Endothelial cell of umbilical vein (primary cell): ENCODE measurements around the gene TSPAN10. TPM values are rescaled to one million over a fixed set of nuclear protein-coding genes. Genes with fewer than 3 reads are reported as not detected.

Experiments
- BruUV-seq: library from RNA; stranded (reverse); fragments of 400-500 nt; replicated peaks from 2 replicates; lab custom pipeline; 2021; lab: Mats Ljungman, UMichigan
- CTCF ChIA-PET: fragments of 300-600, 350-600 bp; sonication (Branson Sonifier 250); formaldehyde crosslinking; loops from one replicate; lab custom pipeline; 2021; ENCODE audit warnings: antibody characterized with exemption, inconsistent platforms; lab: Charles Lee
- POLR2A ChIA-PET: fragments of 300-600, 350-600 bp; sonication (Branson Sonifier 250); formaldehyde crosslinking; loops from one replicate; lab custom pipeline; 2021; ENCODE audit warnings: antibody characterized with exemption, inconsistent platforms; lab: Charles Lee
- DNase-seq: peaks from one replicate; pipeline ENCODE4 v3.0.0-alpha.2; 2011; ENCODE audit warnings: low read depth, low spot score
- FAIRE-seq: peaks from 2 replicates; lab custom pipeline; 2011; peaks lifted over from hg19 to GRCh38; lab: Jason Lieb, UNC
- H2AFZ ChIP-seq: 2 replicates; pipeline ENCODE4 v1.6.0; 2012; ENCODE audit warnings: low read depth, low read length, control low read depth, inconsistent platforms
- H3K27ac ChIP-seq: 2 replicates; pipeline ENCODE4 v1.5.1; 2011; ENCODE audit warnings: low read depth, mild to moderate bottlenecking, control low read depth, low read length, moderate library complexity; ENCODE audit not compliant: insufficient read depth
- H3K27me3 ChIP-seq, 2 experiments: 2 replicates each; pipeline versions ENCODE4 v1.6.0 to v1.6.1; 2011; ENCODE audit warnings: low read length in 2 of 2, mixed read lengths in 1 of 2; ENCODE audit not compliant: control insufficient read depth in 2 of 2, insufficient read depth in 2 of 2
- H3K36me3 ChIP-seq, 2 experiments: 2 replicates in 1 of 2; 3 replicates in 1 of 2; pipeline ENCODE4 v1.5.1; 2011; ENCODE audit warnings: low read length in 2 of 2, mild to moderate bottlenecking in 1 of 2, moderate library complexity in 1 of 2; ENCODE audit not compliant: control insufficient read depth in 2 of 2, insufficient read depth in 2 of 2; ENCODE audit errors: extremely low read depth in 1 of 2
- H3K4me1 ChIP-seq: 3 replicates; pipeline ENCODE4 v1.5.1; 2011; ENCODE audit warnings: mild to moderate bottlenecking, low read length; ENCODE audit not compliant: control insufficient read depth, insufficient read depth; ENCODE audit errors: extremely low read depth
- H3K4me2 ChIP-seq: 2 replicates; pipeline ENCODE4 v1.6.1; 2011; ENCODE audit warnings: low read length, control low read depth, mixed read lengths; ENCODE audit not compliant: insufficient read depth
- H3K4me3 ChIP-seq, 3 experiments: fragments of 200-600 bp in 1 of 3; sonication (generic), shearing (Covaris generic) in 1 of 3; replicated peaks in 1 of 3; 2 replicates each; pipeline ENCODE4 v1.5.1; 2011 to 2016; ENCODE audit warnings: control low read depth in 3 of 3, low read length in 3 of 3, mild to moderate bottlenecking in 2 of 3, inconsistent platforms in 1 of 3, low read depth in 1 of 3, moderate library complexity in 1 of 3; ENCODE audit not compliant: insufficient read depth in 1 of 3
- H3K79me2 ChIP-seq: 2 replicates; pipeline ENCODE4 v1.6.0; 2012; ENCODE audit warnings: low read length, inconsistent platforms; ENCODE audit not compliant: control insufficient read depth, insufficient read depth
- H3K9ac ChIP-seq: replicated peaks from 2 replicates; pipeline ENCODE3; 2011; ENCODE audit warnings: low read length, control low read depth; ENCODE audit not compliant: insufficient read depth; ENCODE audit errors: extremely low read depth
- H3K9me1 ChIP-seq: replicated peaks from 3 replicates; pipeline ENCODE4 v1.6.0; 2011; ENCODE audit warnings: mild to moderate bottlenecking, low read length; ENCODE audit not compliant: control insufficient read depth, insufficient read depth; ENCODE audit errors: extremely low read depth
- H3K9me3 ChIP-seq: replicated peaks from 2 replicates; pipeline ENCODE4 v1.5.1; 2012; ENCODE audit warnings: low read length, inconsistent platforms; ENCODE audit not compliant: control insufficient read depth, insufficient read depth
- H4K20me1 ChIP-seq: replicated peaks from 2 replicates; pipeline ENCODE3; 2011; ENCODE audit warnings: mild to moderate bottlenecking, low read length; ENCODE audit not compliant: control insufficient read depth, insufficient read depth; ENCODE audit errors: extremely low read depth
- CTCF ChIP-seq, 2 donors: IDR thresholded peaks; 1 replicate in 1 of 2; 2 replicates in 1 of 2; pipeline ENCODE4 v1.5.1; 2011; ENCODE audit warnings: low read length in 2 of 2, mild to moderate bottlenecking in 2 of 2, moderate library complexity in 2 of 2, control low read depth in 1 of 2, inconsistent platforms in 1 of 2, low read depth in 1 of 2; ENCODE audit not compliant: insufficient read depth in 1 of 2; ENCODE audit errors: extremely low read depth in 1 of 2
- EZH2 ChIP-seq: IDR thresholded peaks from 2 replicates; pipeline ENCODE4 v1.6.1; 2012; ENCODE audit warnings: borderline replicate concordance, low read depth, mild to moderate bottlenecking, moderate library complexity, low read length, inconsistent platforms; ENCODE audit not compliant: severe bottlenecking
- FOS ChIP-seq: IDR thresholded peaks from 2 replicates; pipeline ENCODE4 v1.6.1; 2011; ENCODE audit warnings: mild to moderate bottlenecking, low read length, moderate library complexity, borderline replicate concordance; ENCODE audit not compliant: insufficient read depth
- GATA2 ChIP-seq: IDR thresholded peaks from 2 replicates; pipeline ENCODE4 v1.7.0; 2011; ENCODE audit warnings: low read depth, mild to moderate bottlenecking, moderate library complexity, mixed read lengths, low read length; ENCODE audit not compliant: insufficient read length, insufficient read depth
- JUN ChIP-seq: IDR thresholded peaks from 2 replicates; pipeline ENCODE4 v1.6.1; 2011; ENCODE audit warnings: borderline replicate concordance, low read depth; ENCODE audit not compliant: insufficient read length, insufficient read depth
- MAX ChIP-seq: IDR thresholded peaks from 2 replicates; pipeline ENCODE4 v1.6.1; 2011; ENCODE audit not compliant: insufficient read depth, insufficient read length
- MYC ChIP-seq: IDR thresholded peaks from one replicate; pipeline ENCODE4 v1.6.1; 2011; ENCODE audit warnings: mild to moderate bottlenecking, low read depth, low read length
- POLR2A ChIP-seq: IDR thresholded peaks from 2 replicates; pipeline ENCODE4 v1.6.1; 2012; ENCODE audit warnings: low read depth, mild to moderate bottlenecking, control low read depth, low read length
- POLR2AphosphoS5 ChIP-seq: IDR thresholded peaks from 2 replicates; pipeline ENCODE4 v1.6.1; 2012; ENCODE audit warnings: low read depth, mild to moderate bottlenecking, control low read depth, low read length, moderate library complexity; ENCODE audit not compliant: insufficient read depth
- dilution Hi-C: fragments of 300-500 bp; cut with MboI; formaldehyde crosslinking; loops from one replicate; pipeline ENCODE4 v1.15.0; 2019; ENCODE audit warnings: low sequenced_read_pairs; ENCODE audit not compliant: extremely low pct_ligation_motif_present
- intact Hi-C: fragments of 100-400 bp; cut with micrococcal nuclease; formaldehyde crosslinking; loops from one replicate; pipeline ENCODE4 v1.10.0; 2022
- polyA plus RNA-seq, 4 experiments: library from polyadenylated mRNA; depleted of rRNA in 3 of 4; stranded (reverse) in 3 of 4; unstranded in 1 of 4; fragments of >200 nt; gene quantifications; 2 replicates each; pipeline versions ENCODE4 v1.2.1 to v1.2.3, GENCODE V29; 2011 to 2012; ENCODE audit warnings: missing spikeins in 1 of 4
- total RNA-seq: library from RNA; stranded (reverse); gene quantifications from 2 replicates; pipeline ENCODE4 v1.2.3, GENCODE V29; 2021

Gene TSPAN10
- total and polyA plus RNA-seq, 2 donors (not counting 3 experiments of a cell fraction or from before 2014, with no cell fraction given): 0.91 to 1.1 TPM

- dilution Hi-C loops: no loop called here
- H3K4me3 ChIP-seq: no peak overlapping the region
- peaks cover 7% of the 10 kb centered on the region for H3K4me1 ChIP-seq
- no peaks in the 10 kb centered on the region for H3K27me3 ChIP-seq
- BruUV-seq: no TSS peak
- CTCF ChIA-PET: interaction anchor here (1.1 kb wide), 1 partner anchor 10 kb away, joined by 3 read pairs; no protein-coding TSS in a partner anchor
- H4K20me1 ChIP-seq: peaks cover 6% of the 10 kb centered on the region
- H3K36me3 ChIP-seq: peaks cover 12 to 14% of the 10 kb centered on the region in 2 experiments
- intact Hi-C loops: no loop called here
- no peaks in the 10 kb centered on the region for H3K9me1 ChIP-seq
- DNase-seq: no peak
- POLR2A ChIA-PET: no interaction called here
- no peaks in the 10 kb centered on the region for H3K9me3 ChIP-seq
- no peak for TF ChIP-seq GATA2
- no peak for TF ChIP-seq MAX
- no peak for TF ChIP-seq MYC
- TF ChIP-seq POLR2A: no peak
- no peak for TF ChIP-seq POLR2AphosphoS5
- no peak for TF ChIP-seq FOS
- no peak for TF ChIP-seq JUN
- no peak for TF ChIP-seq CTCF (IDR thresholded peaks at IDR 0.05; ENCODE audit: extremely low read depth in 1 of 2, insufficient read depth in 1 of 2, low read depth in 1 of 2, low read length in 2 of 2)
- TF ChIP-seq EZH2: no peak
- FAIRE-seq: no peak
- no peak overlapping the region for H3K4me2 ChIP-seq
- H2AFZ ChIP-seq: no peak overlapping the region
- H3K27ac ChIP-seq: no peak overlapping the region
- no peak overlapping the region for H3K9ac ChIP-seq
- peaks cover 65% of the 10 kb centered on the region for H3K79me2 ChIP-seq
Observed at GRCh38 chr17:81631482-81631881, 5.5 kb upstream of the TSPAN10 start.
